Measurements from ENCODE around the gene PBX3. TPM values are rescaled to one million over a fixed set of nuclear protein-coding genes. Genes with fewer than 3 reads are reported as not detected.

Gene PBX3
- total and polyA plus RNA-seq, 2 of the 13 experiments (the other 11 are each of a cell fraction or from before 2014, with no cell fraction given): 6.0 to 11.2 TPM

DNA sequence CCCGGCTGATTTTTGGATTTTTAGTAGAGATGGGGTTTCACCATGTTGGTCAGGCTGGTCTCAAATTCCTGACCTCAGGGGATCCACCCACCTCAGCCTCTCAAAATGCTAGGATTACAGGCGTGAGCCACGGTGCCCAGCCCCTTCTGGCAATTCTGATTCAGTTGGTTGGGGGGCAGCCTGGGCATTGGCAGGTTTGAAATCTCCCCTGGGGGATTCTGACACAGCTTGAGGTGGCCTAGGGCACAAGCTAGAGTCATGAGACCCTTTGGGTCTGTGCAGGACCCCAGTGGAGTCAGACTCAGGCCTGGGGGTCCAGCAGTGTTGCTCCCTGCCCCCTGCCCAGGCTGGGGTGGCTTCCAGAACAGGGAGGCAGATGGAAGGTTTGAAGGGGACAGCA, 239.8 kb downstream of the PBX3 start:
- Histone ChIP-seq H3K36me3 (replicated peaks in 1 of 2; ENCODE audit: control insufficient read depth in 1 of 2, insufficient read depth in 2 of 2, low read length in 2 of 2) (no peaks in the 10 kb centered on the region), H3K27ac (ENCODE audit: extremely low read length, insufficient read depth, low read length) (no peak overlapping the region), H2AFZ (ENCODE audit: low read length) (no peak overlapping the region), H3K9ac (ENCODE audit: insufficient read depth, low read depth, low read length) (no peak overlapping the region), H3K4me2 (ENCODE audit: low read depth, low read length) (no peak overlapping the region), H3K4me3 (replicated peaks in 1 of 3; ENCODE audit: insufficient read depth in 1 of 3, low read depth in 2 of 3, low read length in 3 of 3) (no peak overlapping the region), H3K79me2 (ENCODE audit: insufficient read depth, low read length) (no peaks in the 10 kb centered on the region), H3K9me3 (ENCODE audit: low read length) (no peaks in the 10 kb centered on the region), H3K4me1 (ENCODE audit: insufficient read depth, low read length) (peaks cover 10% of the 10 kb centered on the region), H4K20me1 (ENCODE audit: insufficient read depth, low read length) (no peaks in the 10 kb centered on the region), H3K27me3 (ENCODE audit: control insufficient read depth in 1 of 2, insufficient read depth in 2 of 2, low read length in 2 of 2) (peaks cover 0 to 2% of the 10 kb centered on the region in 2 experiments; a peak in 1 of 5 replicates)
- TF ChIP-seq JARID2 (CRISPR knock-in tag; IDR thresholded peaks at IDR 0.05; ENCODE audit: insufficient replicate concordance) (no peak), JUN (CRISPR knock-in tag; IDR thresholded peaks at IDR 0.05) (no peak), NAIF1 (CRISPR knock-in tag; IDR thresholded peaks at IDR 0.05; ENCODE audit: borderline replicate concordance) (no peak), SALL2 (CRISPR knock-in tag; IDR thresholded peaks at IDR 0.05) (no peak), ATF6 (CRISPR knock-in tag; conservative IDR thresholded peaks at IDR 0.05) (no peak), IRF1 (CRISPR knock-in tag; IDR thresholded peaks at IDR 0.05; ENCODE audit: low read depth) (no peak), SIX1 (CRISPR knock-in tag; IDR thresholded peaks at IDR 0.05; ENCODE audit: borderline replicate concordance) (no peak), HNRNPLL (IDR thresholded peaks at IDR 0.05; ENCODE audit: low read depth, low read length, poor library complexity, severe bottlenecking) (no peak), TSC22D2 (CRISPR knock-in tag; IDR thresholded peaks at IDR 0.05; ENCODE audit: borderline replicate concordance) (no peak), ZNF724P (CRISPR knock-in tag; IDR thresholded peaks at IDR 0.05; ENCODE audit: borderline replicate concordance) (no peak), CHD4 (IDR thresholded peaks at IDR 0.05; ENCODE audit: borderline replicate concordance, low read length) (no peak)
- TF ChIP-seq, protein P1, sequence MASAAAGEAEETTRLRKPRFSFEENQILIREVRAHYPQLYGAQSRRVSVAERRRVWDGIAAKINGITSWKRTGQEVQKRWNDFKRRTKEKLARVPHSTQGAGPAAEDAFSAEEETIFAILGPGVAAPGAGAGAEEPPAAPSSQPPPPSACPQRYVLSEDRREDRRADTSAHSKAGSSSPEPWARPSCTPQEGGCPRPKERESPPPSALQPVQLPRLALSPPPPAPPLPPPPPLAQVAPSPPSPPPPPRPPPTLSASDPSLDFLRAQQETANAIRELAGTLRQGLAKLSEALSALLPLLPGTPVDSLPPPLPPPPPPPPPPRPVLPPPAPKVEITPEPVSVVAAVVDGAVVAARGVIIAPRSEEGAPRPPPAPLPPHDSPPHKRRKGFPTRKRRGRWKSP (CRISPR knock-in tag; IDR thresholded peaks at IDR 0.05): no peak
- TF ChIP-seq, protein P2, sequence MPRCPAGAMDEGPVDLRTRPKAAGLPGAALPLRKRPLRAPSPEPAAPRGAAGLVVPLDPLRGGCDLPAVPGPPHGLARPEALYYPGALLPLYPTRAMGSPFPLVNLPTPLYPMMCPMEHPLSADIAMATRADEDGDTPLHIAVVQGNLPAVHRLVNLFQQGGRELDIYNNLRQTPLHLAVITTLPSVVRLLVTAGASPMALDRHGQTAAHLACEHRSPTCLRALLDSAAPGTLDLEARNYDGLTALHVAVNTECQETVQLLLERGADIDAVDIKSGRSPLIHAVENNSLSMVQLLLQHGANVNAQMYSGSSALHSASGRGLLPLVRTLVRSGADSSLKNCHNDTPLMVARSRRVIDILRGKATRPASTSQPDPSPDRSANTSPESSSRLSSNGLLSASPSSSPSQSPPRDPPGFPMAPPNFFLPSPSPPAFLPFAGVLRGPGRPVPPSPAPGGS (CRISPR knock-in tag; IDR thresholded peaks at IDR 0.05): no peak
- TF ChIP-seq, protein P3, sequence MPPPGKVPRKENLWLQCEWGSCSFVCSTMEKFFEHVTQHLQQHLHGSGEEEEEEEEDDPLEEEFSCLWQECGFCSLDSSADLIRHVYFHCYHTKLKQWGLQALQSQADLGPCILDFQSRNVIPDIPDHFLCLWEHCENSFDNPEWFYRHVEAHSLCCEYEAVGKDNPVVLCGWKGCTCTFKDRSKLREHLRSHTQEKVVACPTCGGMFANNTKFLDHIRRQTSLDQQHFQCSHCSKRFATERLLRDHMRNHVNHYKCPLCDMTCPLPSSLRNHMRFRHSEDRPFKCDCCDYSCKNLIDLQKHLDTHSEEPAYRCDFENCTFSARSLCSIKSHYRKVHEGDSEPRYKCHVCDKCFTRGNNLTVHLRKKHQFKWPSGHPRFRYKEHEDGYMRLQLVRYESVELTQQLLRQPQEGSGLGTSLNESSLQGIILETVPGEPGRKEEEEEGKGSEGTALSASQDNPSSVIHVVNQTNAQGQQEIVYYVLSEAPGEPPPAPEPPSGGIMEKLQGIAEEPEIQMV (CRISPR knock-in tag; IDR thresholded peaks at IDR 0.05; ENCODE audit: low read depth): no peak
- POLR2A ChIA-PET: no interaction called here
- FAIRE-seq: no peak
- WGBS (ENCODE audit: low lambda C conversion rate): 0% methylated on average over 1 of the region's 3 CpGs
- CTCF ChIA-PET (ENCODE audit: low intra/inter-chr PET ratio, low total read pairs): no interaction called here
- intact Hi-C loops (cut with micrococcal nuclease; ENCODE audit: unreplicated experiment): no loop called here
- DNase-seq (ENCODE audit: low spot score): no peak
- in situ Hi-C loops (cut with HindIII; ENCODE audit: extremely low pct_ligation_motif_present, low pct_unique_long_range_greater_than_20kb): no loop called here
- BruUV-seq (replicated peaks): no TSS peak
- no peak for ATAC-seq

Data from HepG2 (cell line).